A673 (cell line): ENCODE data around the gene PRIMPOL.

Experiments
- EZH2 ChIP-seq: fragments of 200-600 bp; sonication (generic); IDR thresholded peaks from 2 replicates; pipeline ENCODE4 v1.6.1; 2017; ENCODE audit warnings: borderline replicate concordance, low read depth, mild to moderate bottlenecking, mixed read lengths, antibody characterized with exemption, low read length; ENCODE audit not compliant: poor library complexity, severe bottlenecking
- TF ChIP-seq, protein P1 (sequence below): fragments of 300-800, 200-600 bp; sonication (generic); conservative IDR thresholded peaks from 2 replicates; pipeline ENCODE4 v1.5.1; 2017; ENCODE audit warnings: low read depth, mild to moderate bottlenecking, antibody characterized with exemption, low read length, moderate library complexity, mixed read lengths

DNA sequence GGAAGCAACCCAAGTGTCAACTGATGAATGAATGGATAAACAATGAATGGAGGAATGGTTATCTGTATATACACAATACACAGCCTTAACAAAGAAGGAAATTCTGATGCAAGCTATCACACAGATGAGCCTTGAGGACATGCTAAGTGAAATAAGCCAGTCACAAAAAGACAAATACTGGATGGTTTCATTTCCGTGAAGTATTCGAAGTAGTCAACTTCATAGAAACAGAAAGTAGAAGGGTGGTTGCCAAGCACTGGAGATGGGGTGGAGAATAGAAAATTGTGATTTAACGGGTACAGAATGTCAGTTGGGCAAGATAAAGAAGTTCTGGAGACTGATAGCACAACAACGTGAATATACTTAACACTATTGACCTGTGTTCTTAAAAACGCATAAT, 56.2 kb downstream of the PRIMPOL start:
- TF ChIP-seq, protein P1, sequence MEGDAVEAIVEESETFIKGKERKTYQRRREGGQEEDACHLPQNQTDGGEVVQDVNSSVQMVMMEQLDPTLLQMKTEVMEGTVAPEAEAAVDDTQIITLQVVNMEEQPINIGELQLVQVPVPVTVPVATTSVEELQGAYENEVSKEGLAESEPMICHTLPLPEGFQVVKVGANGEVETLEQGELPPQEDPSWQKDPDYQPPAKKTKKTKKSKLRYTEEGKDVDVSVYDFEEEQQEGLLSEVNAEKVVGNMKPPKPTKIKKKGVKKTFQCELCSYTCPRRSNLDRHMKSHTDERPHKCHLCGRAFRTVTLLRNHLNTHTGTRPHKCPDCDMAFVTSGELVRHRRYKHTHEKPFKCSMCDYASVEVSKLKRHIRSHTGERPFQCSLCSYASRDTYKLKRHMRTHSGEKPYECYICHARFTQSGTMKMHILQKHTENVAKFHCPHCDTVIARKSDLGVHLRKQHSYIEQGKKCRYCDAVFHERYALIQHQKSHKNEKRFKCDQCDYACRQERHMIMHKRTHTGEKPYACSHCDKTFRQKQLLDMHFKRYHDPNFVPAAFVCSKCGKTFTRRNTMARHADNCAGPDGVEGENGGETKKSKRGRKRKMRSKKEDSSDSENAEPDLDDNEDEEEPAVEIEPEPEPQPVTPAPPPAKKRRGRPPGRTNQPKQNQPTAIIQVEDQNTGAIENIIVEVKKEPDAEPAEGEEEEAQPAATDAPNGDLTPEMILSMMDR = no peak
- no peak for TF ChIP-seq EZH2
